Breast epithelium (tissue), 3 donors: ENCODE data around the gene CD247.

ENCODE experiments used
- POLR2A ChIP-seq: fragments of 450-650 bp; IDR thresholded peaks from one replicate; pipeline ENCODE4 v1.6.1; 2016; ENCODE audit warnings: antibody characterized with exemption, mild to moderate bottlenecking, moderate library complexity
- TF ChIP-seq, protein P1 (sequence below), 3 donors: fragments of 450-650 bp; IDR thresholded peaks; one replicate each; pipeline ENCODE4 v1.5.1; 2016 to 2017; ENCODE audit warnings: antibody characterized with exemption in 3 of 3, mild to moderate bottlenecking in 3 of 3, moderate library complexity in 3 of 3

DNA sequence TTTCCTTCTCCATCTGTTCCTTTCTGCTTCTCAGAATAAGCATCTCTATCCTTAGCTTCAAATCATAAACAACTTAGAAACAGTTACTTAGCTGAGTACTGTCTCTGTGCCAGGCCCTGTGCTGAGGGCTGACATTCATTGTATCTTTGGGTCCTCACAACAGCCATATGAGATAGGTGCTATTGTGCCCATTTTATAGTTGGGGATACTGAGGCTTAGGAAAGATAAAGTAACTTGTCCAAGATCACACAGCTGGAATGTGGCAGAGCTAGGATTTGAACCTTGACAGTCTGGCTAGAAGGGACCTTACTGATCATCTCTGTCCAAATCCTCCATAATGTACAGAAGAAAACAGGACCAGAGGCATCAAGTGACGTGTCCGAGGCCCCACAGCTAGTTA, 25.0 kb downstream of the CD247 start:
- TF ChIP-seq, protein P1, sequence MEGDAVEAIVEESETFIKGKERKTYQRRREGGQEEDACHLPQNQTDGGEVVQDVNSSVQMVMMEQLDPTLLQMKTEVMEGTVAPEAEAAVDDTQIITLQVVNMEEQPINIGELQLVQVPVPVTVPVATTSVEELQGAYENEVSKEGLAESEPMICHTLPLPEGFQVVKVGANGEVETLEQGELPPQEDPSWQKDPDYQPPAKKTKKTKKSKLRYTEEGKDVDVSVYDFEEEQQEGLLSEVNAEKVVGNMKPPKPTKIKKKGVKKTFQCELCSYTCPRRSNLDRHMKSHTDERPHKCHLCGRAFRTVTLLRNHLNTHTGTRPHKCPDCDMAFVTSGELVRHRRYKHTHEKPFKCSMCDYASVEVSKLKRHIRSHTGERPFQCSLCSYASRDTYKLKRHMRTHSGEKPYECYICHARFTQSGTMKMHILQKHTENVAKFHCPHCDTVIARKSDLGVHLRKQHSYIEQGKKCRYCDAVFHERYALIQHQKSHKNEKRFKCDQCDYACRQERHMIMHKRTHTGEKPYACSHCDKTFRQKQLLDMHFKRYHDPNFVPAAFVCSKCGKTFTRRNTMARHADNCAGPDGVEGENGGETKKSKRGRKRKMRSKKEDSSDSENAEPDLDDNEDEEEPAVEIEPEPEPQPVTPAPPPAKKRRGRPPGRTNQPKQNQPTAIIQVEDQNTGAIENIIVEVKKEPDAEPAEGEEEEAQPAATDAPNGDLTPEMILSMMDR (IDR thresholded peaks at IDR 0.05) = no peak
- TF ChIP-seq POLR2A = no peak
